IPS-18c (cell line): Measurements from ENCODE around the gene PAX2.

Experiments used
- H3K4me3 ChIP-seq: 2 replicates; pipeline ENCODE4 v1.7.0; 2013; ENCODE audit warnings: low read depth, mild to moderate bottlenecking, low read length, moderate library complexity; ENCODE audit not compliant: insufficient read depth
- H3K9me3 ChIP-seq: one replicate; pipeline ENCODE4 v1.6.1; 2013; ENCODE audit warnings: mild to moderate bottlenecking, low read length, moderate library complexity; ENCODE audit not compliant: control insufficient read depth, insufficient read depth

PAX2 gene

GRCh38 chr10:100831742-100832141, 86.4 kb downstream of the PAX2 start:
- peaks cover 2% of the 10 kb centered on the region for H3K9me3 ChIP-seq
- no peak overlapping the region for H3K4me3 ChIP-seq

- no peak overlapping the region for H3K4me3 ChIP-seq
- peaks cover 2% of the 10 kb centered on the region for H3K9me3 ChIP-seq
Measured at GRCh38 chr10:100835810-100836209, 90.4 kb downstream of the PAX2 start.

- no peak overlapping the region for H3K4me3 ChIP-seq
- no peaks in the 10 kb centered on the region for H3K9me3 ChIP-seq
Measured at GRCh38 chr10:100836891-100837290, 91.5 kb downstream of the PAX2 start.

GRCh38 chr10:100837300-100837699, 91.9 kb downstream of the PAX2 start:
- H3K4me3 ChIP-seq: no peak overlapping the region

GRCh38 chr10:100838986-100839385, 93.6 kb downstream of the PAX2 start:
- no peaks in the 10 kb centered on the region for H3K9me3 ChIP-seq
- no peak overlapping the region for H3K4me3 ChIP-seq

More at GRCh38 chr10:100837300-100837699, 91.9 kb downstream of the PAX2 start:
- H3K9me3 ChIP-seq: no peaks in the 10 kb centered on the region

- Histone ChIP-seq H3K4me3 (no peak overlapping the region), H3K9me3 (no peaks in the 10 kb centered on the region)
Measured at GRCh38 chr10:100841528-100841927, 96.1 kb downstream of the PAX2 start.

- Histone ChIP-seq H3K9me3 (no peaks in the 10 kb centered on the region), H3K4me3 (no peak overlapping the region)
Measured at GRCh38 chr10:100847440-100847839, 102.1 kb downstream of the PAX2 start.

- H3K9me3 ChIP-seq: no peaks in the 10 kb centered on the region
Measured at GRCh38 chr10:100848770-100849169, 103.4 kb downstream of the PAX2 start.

GRCh38 chr10:100858261-100858660, 112.9 kb downstream of the PAX2 start:
- no peak overlapping the region for H3K4me3 ChIP-seq
- no peaks in the 10 kb centered on the region for H3K9me3 ChIP-seq

More at GRCh38 chr10:100848770-100849169, 103.4 kb downstream of the PAX2 start:
- H3K4me3 ChIP-seq: no peak overlapping the region

GRCh38 chr10:100858747-100859483, 113.5 kb downstream of the PAX2 start:
- Histone ChIP-seq H3K4me3 (no peak overlapping the region), H3K9me3 (no peaks in the 10 kb centered on the region)

- Histone ChIP-seq H3K9me3 (no peaks in the 10 kb centered on the region), H3K4me3 (no peak overlapping the region)
Measured at GRCh38 chr10:100859484-100859763, 114.0 kb downstream of the PAX2 start.

GRCh38 chr10:100863433-100863832, 118.1 kb downstream of the PAX2 start:
- Histone ChIP-seq H3K4me3 (no peak overlapping the region), H3K9me3 (no peaks in the 10 kb centered on the region)

GRCh38 chr10:100864036-100864885, 118.9 kb downstream of the PAX2 start:
- no peak overlapping the region for H3K4me3 ChIP-seq
- no peaks in the 10 kb centered on the region for H3K9me3 ChIP-seq

GRCh38 chr10:100864978-100865377, 119.6 kb downstream of the PAX2 start:
- Histone ChIP-seq H3K4me3 (no peak overlapping the region), H3K9me3 (no peaks in the 10 kb centered on the region)

- H3K9me3 ChIP-seq: no peaks in the 10 kb centered on the region
- H3K4me3 ChIP-seq: peak overlapping the region; percentile 11; the same call in 1 of the 2 replicates
Measured at GRCh38 chr10:100866010-100866409, 120.6 kb downstream of the PAX2 start.

GRCh38 chr10:100866575-100867098, 121.3 kb downstream of the PAX2 start:
- Histone ChIP-seq H3K9me3 (no peaks in the 10 kb centered on the region), H3K4me3 (peak overlapping the region; percentile 38; the same call in 1 of the 2 replicates)

GRCh38 chr10:100867261-100867963, 122.0 kb downstream of the PAX2 start:
- no peaks in the 10 kb centered on the region for H3K9me3 ChIP-seq
- H3K4me3 ChIP-seq: no peak overlapping the region
